ENCODE data around the gene ID2. TPM values are rescaled to one million over a fixed set of nuclear protein-coding genes. Genes with fewer than 3 reads are reported as not detected.

Gene ID2
- polyA plus RNA-seq, 4 donors = 70.2 to 613 (median 147) TPM

DNA sequence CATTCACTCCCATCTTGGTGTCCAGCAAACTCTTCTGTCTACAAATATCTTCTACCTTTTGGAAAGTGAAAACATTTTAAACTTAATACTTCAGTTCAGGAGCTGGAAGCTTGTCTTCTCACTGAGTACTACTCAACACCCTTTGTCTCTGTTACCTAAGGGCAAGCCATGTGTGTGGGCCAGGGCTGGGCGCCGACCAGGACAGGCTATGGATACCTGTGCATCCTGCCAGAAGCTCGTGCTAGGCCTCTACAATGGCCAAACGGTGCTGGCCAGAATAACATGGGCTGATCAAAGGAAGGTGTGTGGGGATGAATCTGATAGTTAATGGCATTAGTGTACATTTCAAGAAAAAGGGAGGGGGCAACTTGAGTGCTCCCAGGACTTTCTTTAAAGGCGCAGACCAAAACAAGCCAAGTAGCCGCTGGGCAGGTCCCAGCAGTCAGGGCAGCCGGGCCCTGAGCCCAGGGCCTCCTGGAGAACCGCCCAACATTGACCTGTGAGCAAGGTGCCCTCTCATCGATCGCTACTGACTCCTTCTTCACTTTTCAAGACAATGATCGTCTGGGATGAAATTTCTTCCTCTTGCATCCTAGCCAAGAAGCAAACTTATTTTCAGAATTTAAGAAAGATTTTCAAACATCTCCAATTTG, 29.0 kb upstream of the ID2 start:
- H3K9me3 ChIP-seq (ENCODE audit: control insufficient read depth in 2 of 2, insufficient read depth in 1 of 2, low read depth in 1 of 2, low read length in 1 of 2) = peaks cover 0 to 2% of the 10 kb centered on the region in 2 donors
- FAIRE-seq (no peak), DNase-seq (no peak)
- no peak overlapping the region for H3K27ac ChIP-seq (ENCODE audit: low read depth in 1 of 3, low read length in 2 of 3)
- no peaks in the 10 kb centered on the region for H3K4me1 ChIP-seq (ENCODE audit: control insufficient read depth in 3 of 3, insufficient read depth in 2 of 3, low read depth in 1 of 3, low read length in 2 of 3)
- no peaks in the 10 kb centered on the region for H3K27me3 ChIP-seq (ENCODE audit: control insufficient read depth in 3 of 3, insufficient read depth in 3 of 3, low read length in 3 of 3)
- H3K4me3 ChIP-seq (ENCODE audit: low read depth in 1 of 3, low read length in 3 of 3) = no peak overlapping the region
- WGBS, 3 donors = 88 to 90% (median 89%) methylated on average over 11 of the region's 11 CpGs
- no peaks in the 10 kb centered on the region for H3K36me3 ChIP-seq (ENCODE audit: control insufficient read depth in 3 of 3, insufficient read depth in 2 of 3, low read depth in 1 of 3, low read length in 3 of 3)

DNA sequence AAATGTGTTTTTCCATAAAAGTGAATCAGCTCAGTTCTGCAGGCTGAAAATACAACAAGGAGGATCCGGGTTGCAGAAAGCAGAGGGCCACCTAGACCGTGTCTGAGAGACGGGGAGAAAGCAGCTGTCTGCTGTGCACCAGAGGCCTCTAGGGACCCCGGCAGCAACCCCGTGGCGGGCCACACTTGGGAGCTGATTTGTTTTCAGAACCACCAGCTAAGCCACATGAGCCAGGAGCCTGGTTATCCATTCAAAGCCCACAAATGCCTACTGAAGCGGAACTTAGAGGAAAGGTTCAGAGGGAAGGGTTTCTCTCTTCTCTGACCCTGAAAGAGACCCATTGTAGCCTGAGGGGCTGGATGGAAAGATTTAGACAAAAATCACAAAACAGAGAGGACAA, 28.4 kb upstream of the ID2 start:
- DNase-seq (no peak), FAIRE-seq (no peak)
- 71 to 91% (median 88%) methylated on average over 7 of the region's 7 CpGs for WGBS, 3 donors

DNA sequence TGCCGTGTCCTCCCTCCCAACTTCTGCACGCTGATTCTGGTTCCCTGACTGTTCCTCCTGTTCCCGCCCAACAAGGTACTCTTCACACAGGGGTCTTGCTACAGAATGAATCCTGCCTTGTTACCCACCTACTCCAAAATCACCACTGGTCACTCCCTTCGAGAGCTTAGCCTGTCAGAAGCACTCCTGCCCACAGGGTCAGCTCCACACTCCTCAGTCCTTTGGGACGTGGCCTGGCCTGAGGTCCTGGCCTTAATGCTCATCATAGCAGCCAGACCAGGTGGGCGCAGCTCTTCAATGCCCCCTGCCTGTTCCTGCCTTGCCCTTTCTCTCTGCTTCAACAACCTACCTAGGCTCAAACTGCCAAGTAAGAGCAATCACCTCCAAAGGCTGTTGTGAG, 27.8 kb upstream of the ID2 start:
- Histone ChIP-seq H3K4me3 (ENCODE audit: low read depth in 1 of 3, low read length in 3 of 3) (no peak overlapping the region), H3K36me3 (ENCODE audit: control insufficient read depth in 3 of 3, insufficient read depth in 2 of 3, low read depth in 1 of 3, low read length in 3 of 3) (no peaks in the 10 kb centered on the region), H3K27ac (ENCODE audit: low read depth in 1 of 3, low read length in 2 of 3) (no peak overlapping the region), H3K4me1 (ENCODE audit: control insufficient read depth in 3 of 3, insufficient read depth in 2 of 3, low read depth in 1 of 3, low read length in 2 of 3) (no peaks in the 10 kb centered on the region), H3K27me3 (ENCODE audit: control insufficient read depth in 3 of 3, insufficient read depth in 3 of 3, low read length in 3 of 3) (no peaks in the 10 kb centered on the region), H3K9me3 (ENCODE audit: control insufficient read depth in 2 of 2, insufficient read depth in 1 of 2, low read depth in 1 of 2, low read length in 1 of 2) (no peaks in the 10 kb centered on the region)
- WGBS, 3 donors = 95 to 100% (median 96%) methylated on average over 6 of the region's 6 CpGs
- FAIRE-seq = no peak
- no peak for DNase-seq

More for the DNA sequence above, 28.4 kb upstream of the ID2 start:
- Histone ChIP-seq H3K9me3 (ENCODE audit: control insufficient read depth in 2 of 2, insufficient read depth in 1 of 2, low read depth in 1 of 2, low read length in 1 of 2) (no peaks in the 10 kb centered on the region), H3K36me3 (ENCODE audit: control insufficient read depth in 3 of 3, insufficient read depth in 2 of 3, low read depth in 1 of 3, low read length in 3 of 3) (no peaks in the 10 kb centered on the region), H3K4me1 (ENCODE audit: control insufficient read depth in 3 of 3, insufficient read depth in 2 of 3, low read depth in 1 of 3, low read length in 2 of 3) (no peaks in the 10 kb centered on the region), H3K27me3 (ENCODE audit: control insufficient read depth in 3 of 3, insufficient read depth in 3 of 3, low read length in 3 of 3) (no peaks in the 10 kb centered on the region), H3K4me3 (ENCODE audit: low read depth in 1 of 3, low read length in 3 of 3) (no peak overlapping the region), H3K27ac (ENCODE audit: low read depth in 1 of 3, low read length in 2 of 3) (no peak overlapping the region)

DNA sequence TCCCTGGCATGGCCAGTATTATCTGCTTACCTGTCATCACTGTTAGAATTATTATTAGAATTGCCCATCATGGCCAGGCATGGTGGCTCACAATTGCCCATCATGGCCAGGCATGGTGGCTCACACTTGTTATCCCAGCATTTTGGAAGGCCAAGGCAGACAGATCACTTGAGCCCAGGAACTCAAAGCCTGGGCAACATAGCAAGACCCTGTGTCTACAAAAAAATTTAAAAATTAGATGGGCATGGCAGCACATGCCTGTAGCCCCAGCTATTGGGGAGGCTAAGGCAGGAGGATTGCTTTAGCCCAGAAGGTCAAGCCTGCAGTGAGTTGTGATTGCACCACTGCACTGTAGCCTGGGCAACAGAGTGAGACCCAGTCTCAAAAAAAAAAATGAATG, 27.4 kb upstream of the ID2 start:
- H3K36me3 ChIP-seq (ENCODE audit: control insufficient read depth in 3 of 3, insufficient read depth in 2 of 3, low read depth in 1 of 3, low read length in 3 of 3) = no peaks in the 10 kb centered on the region
- H3K27ac ChIP-seq (ENCODE audit: low read depth in 1 of 3, low read length in 2 of 3) = no peak overlapping the region
- no peaks in the 10 kb centered on the region for H3K9me3 ChIP-seq (ENCODE audit: control insufficient read depth in 2 of 2, insufficient read depth in 1 of 2, low read depth in 1 of 2, low read length in 1 of 2)
- DNase-seq = no peak
- H3K27me3 ChIP-seq (ENCODE audit: control insufficient read depth in 3 of 3, insufficient read depth in 3 of 3, low read length in 3 of 3) = no peaks in the 10 kb centered on the region
- FAIRE-seq = no peak
- H3K4me3 ChIP-seq (ENCODE audit: low read depth in 1 of 3, low read length in 3 of 3) = no peak overlapping the region
- no peaks in the 10 kb centered on the region for H3K4me1 ChIP-seq (ENCODE audit: control insufficient read depth in 3 of 3, insufficient read depth in 2 of 3, low read depth in 1 of 3, low read length in 2 of 3)

DNA sequence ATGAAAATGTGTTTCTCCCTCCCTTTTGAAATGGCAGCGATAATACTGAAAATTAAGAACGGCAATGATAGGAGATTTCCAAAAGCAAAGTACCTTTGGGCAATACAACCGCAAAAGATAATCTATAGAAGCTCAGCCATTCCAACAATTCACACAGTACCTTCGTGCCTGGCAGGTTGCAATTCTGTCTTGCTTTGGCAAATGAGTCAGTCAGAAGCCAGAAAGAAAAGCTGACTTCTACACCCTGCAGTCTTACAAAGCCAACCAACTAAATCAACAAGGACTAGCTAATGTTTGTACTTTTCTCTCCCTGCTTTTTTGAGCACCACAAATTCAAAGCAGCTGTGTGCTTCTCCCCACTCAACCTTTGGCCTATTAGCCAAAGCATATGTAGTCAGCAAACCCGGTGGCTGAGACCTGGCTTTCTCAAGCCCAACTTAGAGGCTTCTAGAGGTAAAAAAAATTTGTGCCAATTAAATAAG, 25.7 kb upstream of the ID2 start:
- 80 to 87% (median 84%) methylated on average over 5 of the region's 5 CpGs for WGBS, 3 donors
- H3K36me3 ChIP-seq (ENCODE audit: control insufficient read depth in 3 of 3, insufficient read depth in 2 of 3, low read depth in 1 of 3, low read length in 3 of 3) = no peaks in the 10 kb centered on the region
- no peaks in the 10 kb centered on the region for H3K4me1 ChIP-seq (ENCODE audit: control insufficient read depth in 3 of 3, insufficient read depth in 2 of 3, low read depth in 1 of 3, low read length in 2 of 3)
- no peak for DNase-seq
- H3K4me3 ChIP-seq (ENCODE audit: low read depth in 1 of 3, low read length in 3 of 3) = no peak overlapping the region
- H3K9me3 ChIP-seq (ENCODE audit: control insufficient read depth in 2 of 2, insufficient read depth in 1 of 2, low read depth in 1 of 2, low read length in 1 of 2) = no peaks in the 10 kb centered on the region
- no peak for FAIRE-seq
- no peak overlapping the region for H3K27ac ChIP-seq (ENCODE audit: low read depth in 1 of 3, low read length in 2 of 3)
- no peaks in the 10 kb centered on the region for H3K27me3 ChIP-seq (ENCODE audit: control insufficient read depth in 3 of 3, insufficient read depth in 3 of 3, low read length in 3 of 3)

DNA sequence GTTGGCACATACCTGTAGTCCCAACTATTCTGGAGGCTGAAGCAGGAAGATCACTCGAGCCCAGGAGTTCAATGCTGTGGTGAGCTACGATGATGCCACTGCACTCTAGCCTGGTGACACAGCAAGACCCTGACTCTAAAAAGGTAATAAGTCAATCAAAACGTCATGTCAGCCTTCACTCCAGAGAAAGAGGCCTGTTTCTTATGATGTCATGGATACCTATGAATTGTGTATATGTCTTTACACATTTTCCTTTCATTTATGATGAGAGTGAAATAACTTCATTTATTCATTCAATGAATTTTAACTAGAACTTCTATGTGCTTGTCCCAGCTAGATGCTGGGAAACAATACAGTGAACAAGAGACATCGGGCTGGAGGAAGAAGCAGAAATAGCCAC, 25.0 kb upstream of the ID2 start:
- 80 to 91% (median 81%) methylated on average over 4 of the region's 4 CpGs for WGBS, 3 donors
- FAIRE-seq (no peak), DNase-seq (no peak)
- no peak overlapping the region for H3K4me3 ChIP-seq (ENCODE audit: low read depth in 1 of 3, low read length in 3 of 3)
- H3K27ac ChIP-seq (ENCODE audit: low read depth in 1 of 3, low read length in 2 of 3) = no peak overlapping the region
- H3K9me3 ChIP-seq (ENCODE audit: control insufficient read depth in 2 of 2, insufficient read depth in 1 of 2, low read depth in 1 of 2, low read length in 1 of 2) = no peaks in the 10 kb centered on the region
- H3K27me3 ChIP-seq (ENCODE audit: control insufficient read depth in 3 of 3, insufficient read depth in 3 of 3, low read length in 3 of 3) = no peaks in the 10 kb centered on the region
- no peaks in the 10 kb centered on the region for H3K36me3 ChIP-seq (ENCODE audit: control insufficient read depth in 3 of 3, insufficient read depth in 2 of 3, low read depth in 1 of 3, low read length in 3 of 3)
- H3K4me1 ChIP-seq (ENCODE audit: control insufficient read depth in 3 of 3, insufficient read depth in 2 of 3, low read depth in 1 of 3, low read length in 2 of 3) = no peaks in the 10 kb centered on the region

DNA sequence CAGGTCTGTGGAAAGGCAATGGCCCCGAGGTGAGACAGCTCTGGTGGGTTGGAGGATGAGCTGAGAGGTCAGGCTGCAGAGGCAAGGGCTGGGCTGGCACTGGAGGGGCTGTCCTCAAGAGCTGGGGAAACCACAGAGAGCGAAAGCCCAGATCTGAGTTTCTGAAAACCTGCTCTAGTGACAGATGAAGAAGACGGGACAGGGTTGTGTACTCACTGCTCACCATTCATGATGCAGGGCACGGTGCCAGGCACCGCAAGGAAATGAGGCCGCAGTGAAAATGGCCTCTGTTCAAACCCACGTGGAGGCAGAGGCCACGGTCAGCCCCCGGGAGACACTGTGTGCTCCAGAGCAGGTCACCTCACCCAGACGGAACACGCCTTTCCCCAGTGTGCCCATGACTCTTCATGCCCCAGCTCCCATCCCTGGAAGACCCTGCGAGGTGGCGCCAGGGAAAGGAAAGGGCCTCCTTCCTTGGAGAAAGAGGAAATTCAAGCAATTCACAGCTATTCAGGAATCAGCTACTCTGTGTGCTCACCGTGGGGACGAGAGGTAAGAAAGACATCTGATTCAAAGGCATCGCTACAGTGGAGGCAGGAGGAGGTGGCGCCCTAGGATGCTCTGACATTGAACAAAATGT, 24.3 kb upstream of the ID2 start:
- 75 to 77% (median 76%) methylated on average over 17 of the region's 17 CpGs for WGBS, 3 donors
- no peak overlapping the region for H3K4me3 ChIP-seq (ENCODE audit: low read depth in 1 of 3, low read length in 3 of 3)
- no peaks in the 10 kb centered on the region for H3K36me3 ChIP-seq (ENCODE audit: control insufficient read depth in 3 of 3, insufficient read depth in 2 of 3, low read depth in 1 of 3, low read length in 3 of 3)
- FAIRE-seq (no peak), DNase-seq (no peak)
- no peak overlapping the region for H3K27ac ChIP-seq (ENCODE audit: low read depth in 1 of 3, low read length in 2 of 3)
- H3K4me1 ChIP-seq (ENCODE audit: control insufficient read depth in 3 of 3, insufficient read depth in 2 of 3, low read depth in 1 of 3, low read length in 2 of 3) = no peaks in the 10 kb centered on the region
- no peaks in the 10 kb centered on the region for H3K27me3 ChIP-seq (ENCODE audit: control insufficient read depth in 3 of 3, insufficient read depth in 3 of 3, low read length in 3 of 3)
- H3K9me3 ChIP-seq (ENCODE audit: control insufficient read depth in 2 of 2, insufficient read depth in 1 of 2, low read depth in 1 of 2, low read length in 1 of 2) = no peaks in the 10 kb centered on the region

DNA sequence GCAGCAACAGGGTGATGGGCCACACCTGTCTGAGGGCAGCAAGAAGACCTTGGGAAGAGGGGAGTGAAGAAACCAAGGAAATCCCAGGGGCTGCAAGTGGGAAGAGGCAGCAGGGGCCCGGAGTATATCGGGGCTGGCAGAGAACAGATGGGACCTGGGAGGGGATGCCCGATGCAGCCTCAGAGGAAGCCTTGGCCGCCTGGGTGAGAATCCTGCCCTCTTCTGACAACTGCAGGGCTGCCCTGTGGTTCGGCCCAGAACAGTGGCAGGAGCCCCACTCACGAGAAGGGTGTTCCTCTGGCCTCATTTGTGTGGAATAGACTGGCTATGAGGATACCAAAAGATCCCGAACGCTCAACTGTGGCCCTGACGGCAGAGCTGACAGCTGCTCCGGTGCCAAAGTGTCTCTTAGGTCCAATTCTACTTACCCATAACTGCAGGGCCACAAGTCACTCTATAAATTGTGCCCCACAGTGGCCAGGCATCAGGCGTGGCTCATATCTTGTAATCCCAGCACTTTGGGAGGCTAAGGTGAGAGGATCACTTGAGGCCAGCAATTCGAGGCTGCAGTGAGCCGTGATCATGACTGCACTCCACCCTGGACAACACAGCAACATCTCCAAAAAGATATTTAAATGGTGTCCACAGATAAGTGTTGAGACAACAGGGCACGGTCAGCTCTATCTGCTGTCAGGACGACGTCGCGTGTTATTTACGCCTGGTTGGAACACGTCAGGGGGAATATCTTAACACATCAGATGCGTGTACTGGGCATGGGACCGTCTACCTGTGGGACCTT, 23.6 kb upstream of the ID2 start:
- 87 to 93% (median 89%) methylated on average over 22 of the region's 22 CpGs for WGBS, 3 donors
- H3K27me3 ChIP-seq (ENCODE audit: control insufficient read depth in 3 of 3, insufficient read depth in 3 of 3, low read length in 3 of 3) = no peaks in the 10 kb centered on the region
- no peaks in the 10 kb centered on the region for H3K36me3 ChIP-seq (ENCODE audit: control insufficient read depth in 3 of 3, insufficient read depth in 2 of 3, low read depth in 1 of 3, low read length in 3 of 3)
- FAIRE-seq = no peak
- H3K9me3 ChIP-seq (ENCODE audit: control insufficient read depth in 2 of 2, insufficient read depth in 1 of 2, low read depth in 1 of 2, low read length in 1 of 2) = no peaks in the 10 kb centered on the region
- DNase-seq = no peak
- no peaks in the 10 kb centered on the region for H3K4me1 ChIP-seq (ENCODE audit: control insufficient read depth in 3 of 3, insufficient read depth in 2 of 3, low read depth in 1 of 3, low read length in 2 of 3)
- H3K27ac ChIP-seq (ENCODE audit: low read depth in 1 of 3, low read length in 2 of 3) = no peak overlapping the region
- no peak overlapping the region for H3K4me3 ChIP-seq (ENCODE audit: low read depth in 1 of 3, low read length in 3 of 3)

Data from small intestine (tissue), 7 donors.